NCI-H510A (cell line): ENCODE results near the gene CFAP58.

Experiments used
- DNase-seq: peaks from one replicate; lab custom pipeline; 2025; lab: John Stamatoyannopoulos, UW

The CFAP58 gene

GRCh38 chr10:104334965-104335650 lies 18.5 kb upstream of the CFAP58 start:
- peak; percentile 69 for DNase-seq

- no peak for DNase-seq
Observed at GRCh38 chr10:104336821-104337467, 16.7 kb upstream of the CFAP58 start.

- no peak for DNase-seq
Observed at GRCh38 chr10:104337521-104337984, 16.1 kb upstream of the CFAP58 start.

- DNase-seq = peak; percentile 16
Observed at GRCh38 chr10:104337985-104338735, 15.5 kb upstream of the CFAP58 start, which contains the start of gene ITPRIP. TSS of gene ITPRIP (minus strand) at chr10:104338465. CDS start at chr10:104316051, 22,414 bp downstream.

GRCh38 chr10:104339469-104340110 lies 14.0 kb upstream of the CFAP58 start:
- no peak for DNase-seq

GRCh38 chr10:104340111-104340526 lies 13.5 kb upstream of the CFAP58 start:
- no peak for DNase-seq

- no peak for DNase-seq
Observed at GRCh38 chr10:104340641-104341040, 13.0 kb upstream of the CFAP58 start.

- no peak for DNase-seq
Observed at GRCh38 chr10:104342941-104343411, 10.7 kb upstream of the CFAP58 start.

GRCh38 chr10:104344219-104344618 lies 9.4 kb upstream of the CFAP58 start:
- no peak for DNase-seq

- no peak for DNase-seq
Observed at GRCh38 chr10:104345515-104345914, 8.1 kb upstream of the CFAP58 start.

GRCh38 chr10:104345941-104346340 lies 7.7 kb upstream of the CFAP58 start:
- DNase-seq = no peak

GRCh38 chr10:104347295-104348045 lies 6.2 kb upstream of the CFAP58 start:
- DNase-seq = no peak

- DNase-seq = no peak
Observed at GRCh38 chr10:104348601-104349000, 5.0 kb upstream of the CFAP58 start.

- no peak for DNase-seq
Observed at GRCh38 chr10:104349623-104350126, 4.0 kb upstream of the CFAP58 start.

GRCh38 chr10:104350127-104350635 lies 3.5 kb upstream of the CFAP58 start:
- DNase-seq = peak; percentile 24

GRCh38 chr10:104351061-104351702 lies 2.5 kb upstream of the CFAP58 start:
- no peak for DNase-seq

- DNase-seq = no peak
Observed at GRCh38 chr10:104351919-104352318, 1.7 kb upstream of the CFAP58 start.

- no peak for DNase-seq
Observed at GRCh38 chr10:104359811-104360210, 6.2 kb downstream of the CFAP58 start.

GRCh38 chr10:104367904-104368303 lies 14.3 kb downstream of the CFAP58 start:
- no peak for DNase-seq

- no peak for DNase-seq
Observed at GRCh38 chr10:104368381-104368780, 14.7 kb downstream of the CFAP58 start.
